Activated CD8-positive, alpha-beta T cell treated with anti-CD3 and anti-CD28 coated beads for 36 hours (primary cell): ENCODE data around the gene MB. TPM values are rescaled to one million over a fixed set of nuclear protein-coding genes. Genes with fewer than 3 reads are reported as not detected.

Experiments
- ATAC-seq: fragments of 200-7000 bp; cut with Tn5 transposase; one replicate; pipeline ENCODE4 v1.10.0; 2021; ENCODE audit warnings: mild to moderate bottlenecking, moderate library complexity
- CTCF ChIA-PET: fragments of 350-600 bp; sonication (Branson Sonifier 250); formaldehyde crosslinking; loops from one replicate; lab custom pipeline; 2021; ENCODE audit warnings: antibody characterized with exemption; lab: Charles Lee
- POLR2A ChIA-PET: fragments of 350-600 bp; sonication (Branson Sonifier 250); formaldehyde crosslinking; loops from one replicate; lab custom pipeline; 2021; ENCODE audit warnings: antibody characterized with exemption; lab: Charles Lee
- DNase-seq: peaks from one replicate; pipeline ENCODE4 v3.0.0-alpha.2; 2020
- H3K27ac Mint-ChIP-seq: one replicate; pipeline ENCODE4 v1.8.0; 2021; ENCODE audit warnings: mild to moderate bottlenecking, mixed read lengths
- H3K27me3 Mint-ChIP-seq: one replicate; pipeline ENCODE4 v1.8.0; 2021; ENCODE audit warnings: mixed read lengths
- H3K36me3 Mint-ChIP-seq: one replicate; pipeline ENCODE4 v1.8.0; 2021; ENCODE audit warnings: low read depth, mixed read lengths
- H3K4me1 Mint-ChIP-seq: one replicate; pipeline ENCODE4 v1.8.0; 2021; ENCODE audit warnings: low read depth, mixed read lengths
- H3K4me3 Mint-ChIP-seq: one replicate; pipeline ENCODE4 v1.8.0; 2021; ENCODE audit warnings: mild to moderate bottlenecking, moderate library complexity, mixed read lengths
- H3K9me3 Mint-ChIP-seq: one replicate; pipeline ENCODE4 v1.8.0; 2021; ENCODE audit warnings: mixed read lengths
- CTCF ChIP-seq: fragments of 200-600 bp; IDR thresholded peaks from one replicate; pipeline ENCODE4 v1.8.0; 2022; ENCODE audit warnings: antibody characterized with exemption, mild to moderate bottlenecking
- intact Hi-C: fragments of 100-400 bp; cut with micrococcal nuclease; formaldehyde crosslinking; loops from one replicate; pipeline ENCODE4 v1.10.0; 2022
- total RNA-seq, 2 experiments: library from RNA; stranded (reverse); gene quantifications; one replicate each; pipeline ENCODE4 v1.2.3, GENCODE V29; 2021

MB gene
- total RNA-seq, 2 experiments from 2014 or later = not detected

DNA sequence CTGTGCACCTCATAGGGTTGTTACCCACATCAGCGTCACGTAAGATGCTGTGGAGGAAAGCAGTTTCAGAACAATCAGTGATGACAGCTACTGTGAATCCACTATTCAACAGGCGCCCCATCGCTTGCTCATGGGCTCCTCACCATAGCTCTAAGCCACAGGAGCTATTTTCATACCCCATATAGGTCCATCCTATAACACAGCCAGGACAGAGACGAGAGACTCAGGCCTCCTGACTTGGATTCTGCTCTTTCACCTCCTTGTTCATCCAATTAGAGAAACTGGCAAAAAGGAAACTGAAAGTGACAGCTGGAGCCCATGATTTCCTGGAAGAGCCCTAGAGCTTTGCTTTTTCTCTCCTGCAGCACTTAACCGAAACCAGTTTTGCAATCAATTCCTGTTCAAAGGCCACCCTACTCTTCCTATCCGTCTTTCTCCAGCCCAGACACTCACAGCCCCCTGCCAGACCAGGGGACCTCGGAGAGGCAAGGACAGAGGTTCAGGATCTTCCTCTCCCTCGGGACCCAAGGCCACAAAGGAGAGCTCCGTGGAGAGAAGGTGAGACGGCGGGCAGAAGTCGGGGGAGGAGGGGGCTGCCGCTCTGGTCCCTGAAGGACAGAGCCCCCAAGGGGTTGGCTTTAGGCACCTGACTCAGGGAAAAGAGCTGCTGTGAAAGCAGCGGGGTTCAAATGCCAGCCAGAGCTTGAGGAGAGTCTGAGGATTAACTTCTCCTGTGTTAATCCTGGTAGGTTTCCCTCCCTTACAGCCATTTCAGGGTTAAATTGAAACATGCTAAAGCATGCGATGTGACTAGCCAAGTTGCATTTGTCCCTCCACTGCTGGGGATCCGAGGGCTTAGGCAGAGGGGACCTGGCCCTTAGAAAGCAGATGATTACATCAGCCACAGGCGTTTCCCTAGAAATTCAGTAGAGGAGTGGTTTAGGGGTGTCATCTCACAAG is 31.2 kb upstream of the MB start, which contains the start of gene APOL6:
TSS of gene APOL6 (plus strand) at position 381 of the 960 bp plus-strand sequence. CDS start 7,980 bp downstream, outside the sequence.
- no peak for TF ChIP-seq CTCF
- peak within 1 kb of the TSS; percentile 100 for H3K27ac Mint-ChIP-seq
- peaks cover 35% of the 10 kb centered on the region for H3K4me1 Mint-ChIP-seq
- peak within 1 kb of the TSS; percentile 99 for H3K4me3 Mint-ChIP-seq
- intact Hi-C loops = loop anchor here (10.0 kb wide), 1 partner anchor 46 kb away; no protein-coding TSS in a partner anchor
- peaks cover 39% of the 10 kb centered on the region for H3K36me3 Mint-ChIP-seq
- no peaks in the 10 kb centered on the region for H3K27me3 Mint-ChIP-seq
- H3K9me3 Mint-ChIP-seq = peaks cover 8% of the 10 kb centered on the region
- ATAC-seq (peak; percentile 72), DNase-seq (peak; percentile 76)
- CTCF ChIA-PET = interaction anchor here (0.8 to 2.2 kb wide), 9 partner anchors 9 to 512 kb away, joined by 3 to 13 read pairs (median 4); partner anchors contain the start of gene APOL3
- POLR2A ChIA-PET = interaction anchor here (0.5 to 5.4 kb wide), 23 partner anchors 10 to 685 kb away, joined by 3 to 95 read pairs (median 4); partner anchors contain the start of genes APOL3 and MB

GRCh38 chr22:35645646-35646045 is 28.5 kb upstream of the MB start:
- no peak for TF ChIP-seq CTCF
- DNase-seq = no peak

GRCh38 chr22:35643991-35644390 is 26.9 kb upstream of the MB start:
- Mint-ChIP-seq H3K36me3 (peaks cover 3% of the 10 kb centered on the region), H3K4me3 (no peak overlapping the region), H3K27me3 (no peaks in the 10 kb centered on the region), H3K4me1 (peaks cover 15% of the 10 kb centered on the region), H3K27ac (no peak overlapping the region), H3K9me3 (no peaks in the 10 kb centered on the region)
- intact Hi-C loops = loop anchor here (10.0 kb wide), 1 partner anchor 51 kb away; no protein-coding TSS in a partner anchor
- ATAC-seq (no peak), DNase-seq (no peak)
- CTCF ChIA-PET = no interaction called here
- POLR2A ChIA-PET = interaction anchor here (0.6 kb wide), 1 partner anchor 11 kb away, joined by 3 read pairs; no protein-coding TSS in a partner anchor
- no peak for TF ChIP-seq CTCF

More at GRCh38 chr22:35645646-35646045, 28.5 kb upstream of the MB start:
- Mint-ChIP-seq H3K27me3 (no peaks in the 10 kb centered on the region), H3K4me3 (no peak overlapping the region), H3K4me1 (peaks cover 19% of the 10 kb centered on the region), H3K27ac (no peak overlapping the region), H3K36me3 (peaks cover 19% of the 10 kb centered on the region), H3K9me3 (no peaks in the 10 kb centered on the region)
- no peak for ATAC-seq
- ChIA-PET CTCF (interaction anchor here (0.6 to 1.3 kb wide), 3 partner anchors 11 to 420 kb away, joined by 3 to 4 read pairs (median 3); no protein-coding TSS in a partner anchor), POLR2A (interaction anchor here (0.6 to 1.6 kb wide), 2 partner anchors 10 to 14 kb away, joined by 3 read pairs; no protein-coding TSS in a partner anchor)
- intact Hi-C loops = loop anchor here (10.0 kb wide), 1 partner anchor 49 kb away; no protein-coding TSS in a partner anchor

- H3K27ac Mint-ChIP-seq = no peak overlapping the region
- ATAC-seq = no peak
- DNase-seq = no peak
- CTCF ChIA-PET = no interaction called here
- no peaks in the 10 kb centered on the region for H3K36me3 Mint-ChIP-seq
- no peak overlapping the region for H3K4me3 Mint-ChIP-seq
- no peaks in the 10 kb centered on the region for H3K27me3 Mint-ChIP-seq
- intact Hi-C loops = loop anchor here (10.0 kb wide), 1 partner anchor 52 kb away; no protein-coding TSS in a partner anchor
- no peaks in the 10 kb centered on the region for H3K9me3 Mint-ChIP-seq
- POLR2A ChIA-PET = interaction anchor here (0.6 kb wide), 1 partner anchor 21 kb away, joined by 3 read pairs; no protein-coding TSS in a partner anchor
- no peak for TF ChIP-seq CTCF
- peaks cover 13% of the 10 kb centered on the region for H3K4me1 Mint-ChIP-seq
Measured at GRCh38 chr22:35642305-35642741, 25.2 kb upstream of the MB start.
